ENCODE results near the gene GABBR2.

GRCh38 chr9:98471185-98471584 lies 237.6 kb downstream of the GABBR2 start:
- TF ChIP-seq CTCF (conservative IDR thresholded peaks at IDR 0.05 in 1 of 2, IDR thresholded peaks at IDR 0.05 in 1 of 2; ENCODE audit: extremely low read depth in 1 of 2, insufficient read depth in 1 of 2, low read depth in 1 of 2, low read length in 2 of 2) (no peak), EZH2 (IDR thresholded peaks at IDR 0.05; ENCODE audit: borderline replicate concordance, low read length) (no peak)

All from mammary epithelial cell (primary cell).